Hippocampal formation (tissue), 2 donors: ENCODE measurements around the gene SPRED3.
"Not testable (repeated sequence)": the region's sequence is repeated elsewhere in the genome, so short reads cannot be mapped to it uniquely, and the experiment has no call there.

ENCODE experiments used
- DNase-seq, 2 donors: peaks; one replicate each; lab custom pipeline; 2025; lab: John Stamatoyannopoulos, UW

The SPRED3 gene

DNA sequence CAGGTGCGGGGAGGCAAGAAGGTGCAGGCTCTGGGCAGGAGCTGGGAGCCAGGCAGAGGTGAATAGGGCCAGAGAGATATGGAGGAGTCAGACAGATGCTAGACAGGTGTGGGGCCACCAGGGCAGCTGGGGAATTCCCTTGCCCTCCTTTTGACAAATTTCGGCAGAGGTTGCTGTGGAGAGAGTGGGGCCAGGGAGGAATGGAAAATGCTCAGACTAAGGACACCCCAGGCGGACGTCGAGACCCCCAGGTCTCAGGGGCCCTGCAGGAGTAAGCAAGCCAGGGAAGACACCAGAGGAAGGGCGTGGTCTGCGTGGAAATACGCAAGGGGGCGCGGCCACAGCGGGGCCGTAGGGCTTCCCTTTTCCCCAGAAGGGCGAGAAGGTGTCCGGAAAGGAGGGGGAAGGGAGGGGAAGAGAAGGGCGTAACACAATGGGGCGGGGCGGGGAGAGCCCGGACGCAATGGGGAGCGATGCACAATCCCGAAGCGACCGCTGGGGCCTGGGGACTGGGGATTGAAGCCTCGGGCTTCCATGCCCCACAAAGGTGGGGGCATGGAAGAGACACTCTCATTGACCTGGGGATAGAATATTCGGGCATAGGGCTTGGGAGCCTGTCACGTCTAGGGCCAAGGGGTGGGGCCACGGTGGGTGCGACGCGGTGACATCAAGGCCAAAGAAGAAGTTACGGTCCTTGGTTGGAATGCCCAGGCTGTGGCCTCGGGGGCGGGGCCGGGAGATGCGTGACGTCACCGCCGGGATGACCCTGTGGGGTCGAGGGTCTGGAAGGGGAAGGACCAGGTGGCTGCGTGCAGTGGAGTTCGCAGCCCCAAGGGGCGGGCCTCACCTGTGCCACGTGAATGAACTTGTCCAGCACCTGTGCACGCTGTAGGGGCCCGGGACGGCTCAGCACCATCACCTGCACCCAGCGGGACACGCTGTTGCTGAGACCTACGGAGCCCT, 29.3 kb downstream of the SPRED3 start:
- peak in 1 of 2 donors; percentile 10 for DNase-seq

DNA sequence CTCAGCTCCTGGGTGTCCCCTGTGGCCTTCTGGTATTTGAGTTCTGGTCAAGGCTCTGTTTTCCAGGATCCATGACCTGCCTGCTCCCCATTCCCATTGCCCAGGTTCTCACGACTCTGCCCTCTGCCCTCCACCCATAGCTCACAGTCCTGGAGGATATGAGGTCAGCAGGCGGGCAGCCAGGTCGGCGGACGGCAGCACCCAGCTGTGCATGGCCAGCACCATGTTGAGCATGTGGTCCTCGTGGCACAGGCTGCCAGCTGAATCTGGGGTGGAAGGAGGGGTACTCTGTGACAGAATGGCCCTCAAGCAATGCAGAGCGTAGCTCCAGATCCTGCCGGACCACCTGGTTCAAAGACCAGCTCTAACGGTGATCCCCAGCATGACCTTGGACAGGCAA, 32.4 kb downstream of the SPRED3 start:
- no peak for DNase-seq

DNA sequence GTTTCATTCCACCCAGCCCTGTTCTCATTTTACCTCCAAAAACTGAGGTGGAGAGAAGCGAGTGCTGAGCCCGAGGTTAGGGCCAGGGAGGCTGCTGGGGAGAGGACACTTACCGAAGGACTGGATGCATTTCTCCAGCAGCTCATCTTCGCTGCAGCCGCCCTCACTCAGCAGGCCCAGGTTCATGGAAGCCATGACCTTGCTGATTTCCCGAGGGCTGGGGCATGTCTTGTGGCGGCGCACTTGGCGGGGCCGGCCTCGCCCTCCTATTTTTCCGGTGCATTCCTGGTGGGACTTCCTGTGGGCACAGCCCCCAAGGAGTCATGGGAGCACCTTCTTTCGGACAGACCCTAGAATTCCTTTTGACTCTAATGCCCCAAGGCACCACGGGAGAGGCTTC, 33.4 kb downstream of the SPRED3 start:
- no peak for DNase-seq

DNA sequence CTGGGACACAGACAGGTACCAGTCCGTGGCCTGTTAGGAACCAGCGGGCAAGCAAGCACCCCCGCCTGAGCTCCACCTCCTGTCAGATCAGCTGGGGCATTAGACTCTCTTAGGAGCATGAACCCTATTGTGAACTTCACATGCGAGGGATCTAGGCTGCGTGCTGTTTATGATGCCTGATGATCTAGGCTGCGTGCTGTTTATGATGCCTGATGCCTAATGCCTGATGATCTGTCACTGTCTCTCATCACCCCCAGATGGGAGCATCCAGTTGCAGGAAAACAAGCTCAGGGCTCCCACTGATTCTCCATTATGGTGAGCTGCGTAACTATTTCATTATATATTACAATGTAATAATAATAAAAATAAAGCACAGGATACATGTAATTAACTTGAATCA, 33.9 kb downstream of the SPRED3 start:
- no peak for DNase-seq

DNA sequence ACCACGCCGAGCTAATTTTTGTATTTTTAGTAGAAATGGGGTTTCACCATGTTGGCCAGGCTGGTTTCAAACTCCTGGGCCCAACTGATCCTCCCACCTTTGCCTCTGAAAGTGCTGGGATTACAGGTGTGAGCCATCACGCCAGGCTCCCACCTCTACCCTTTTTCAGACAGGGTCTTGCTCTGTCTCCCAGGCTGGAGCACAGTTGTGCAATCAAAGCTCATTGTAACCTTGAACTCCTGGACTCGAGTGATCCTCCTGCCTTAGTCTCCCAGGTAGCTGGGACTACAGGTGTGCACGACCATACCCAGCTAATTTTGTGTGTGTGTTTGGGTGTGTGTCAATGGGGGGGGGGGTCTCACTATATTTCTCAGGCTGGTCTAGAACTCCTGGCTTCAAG, 35.8 kb downstream of the SPRED3 start:
- no peak for DNase-seq

DNA sequence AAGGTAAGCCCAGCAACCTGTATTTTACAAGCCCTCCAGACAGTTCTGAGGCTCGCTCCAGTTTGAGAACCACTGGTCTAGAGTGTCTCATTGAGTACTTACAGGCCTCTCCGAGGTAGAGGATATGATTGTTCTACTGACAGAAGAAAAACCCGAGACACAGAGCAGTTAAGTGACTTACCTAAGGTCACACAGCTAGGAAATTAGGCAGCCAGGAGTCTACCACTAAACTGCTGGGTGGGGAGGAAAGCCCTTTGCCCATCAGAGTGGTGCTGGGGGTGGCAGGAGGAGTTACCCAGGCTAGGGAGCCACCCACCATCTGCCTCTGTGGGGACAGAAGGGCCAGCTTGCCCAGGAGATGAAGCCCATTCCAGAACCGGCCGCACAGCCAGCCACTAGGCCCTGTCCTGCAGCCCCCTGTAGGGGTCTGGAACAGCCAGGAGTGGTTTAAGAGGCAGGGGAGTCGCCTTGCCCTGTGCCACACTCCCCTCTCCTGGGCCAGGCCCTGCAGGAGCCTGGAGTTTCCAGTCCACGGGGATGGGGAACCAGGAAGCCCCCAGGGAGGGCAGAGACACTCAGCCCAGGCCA, 36.8 kb downstream of the SPRED3 start:
- DNase-seq = no peak

DNA sequence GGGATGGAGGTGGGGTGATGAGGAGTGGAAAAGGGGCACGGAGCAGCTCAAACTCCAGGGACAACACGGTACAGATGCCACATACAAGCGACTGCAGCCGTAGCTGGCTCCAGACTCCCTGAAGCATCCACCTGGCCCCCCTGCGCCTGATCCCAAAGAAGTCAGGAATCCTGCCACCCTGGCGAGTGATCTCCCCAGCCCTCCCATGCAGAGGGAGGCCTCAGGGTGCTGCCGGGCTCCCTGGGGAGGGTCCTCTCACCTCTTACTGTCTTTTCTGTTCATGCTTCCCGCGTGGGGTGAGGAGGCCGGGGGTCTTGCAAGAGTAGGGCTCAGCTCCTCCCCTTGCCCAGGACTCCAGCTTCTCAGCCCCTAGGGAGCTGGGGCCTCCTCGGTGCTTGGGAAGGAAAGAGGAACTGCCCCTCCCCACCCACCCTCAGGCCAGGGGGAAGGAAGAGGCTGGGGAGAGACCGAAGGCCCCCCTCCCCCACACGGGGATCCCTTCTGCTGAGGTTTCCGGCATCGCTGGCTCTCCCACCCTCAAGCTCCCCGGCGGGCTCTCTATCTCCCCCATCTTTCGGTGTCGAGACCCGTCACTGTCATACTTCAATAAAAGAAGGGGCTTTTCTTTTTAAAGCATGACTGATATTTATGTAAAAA, 37.4 kb downstream of the SPRED3 start, which contains the start of gene RASGRP4:
TSS of gene RASGRP4 (minus strand) at position 410 of the 657 bp plus-strand sequence. CDS start at position 282, 128 bp downstream.
- DNase-seq = peak in 1 of 2 donors; percentile 15

DNA sequence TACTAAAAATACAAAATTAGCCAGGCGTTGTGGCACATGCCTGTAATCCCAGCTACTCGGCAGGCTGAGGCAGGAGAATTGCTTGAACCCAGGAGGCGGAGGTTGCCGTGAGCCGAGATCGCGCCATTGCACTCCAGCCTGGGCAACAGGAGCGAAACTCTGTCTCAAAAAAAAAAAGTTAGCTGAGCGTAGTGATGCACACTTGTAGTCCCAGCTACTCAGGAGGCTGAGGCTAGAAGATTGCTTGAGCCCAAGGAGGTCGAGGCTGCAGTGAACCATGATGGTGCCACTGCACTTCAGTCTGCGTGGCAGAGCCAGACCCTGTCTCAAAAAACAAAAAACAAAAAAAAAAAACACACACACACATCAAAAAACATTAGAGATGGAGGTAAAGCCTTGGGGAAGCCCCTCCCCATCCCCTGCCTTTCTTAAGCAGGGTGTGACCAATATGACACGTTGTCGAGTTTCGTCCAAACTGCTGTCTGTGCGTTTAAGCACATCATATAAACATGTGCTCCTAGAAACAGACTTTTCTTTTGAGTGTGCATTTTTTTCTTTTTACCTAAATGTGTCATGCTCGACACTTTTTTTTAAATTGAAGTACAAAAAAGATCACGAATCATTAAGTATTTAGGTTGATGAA, 38.7 kb downstream of the SPRED3 start:
- not testable (repeated sequence) for DNase-seq

DNA sequence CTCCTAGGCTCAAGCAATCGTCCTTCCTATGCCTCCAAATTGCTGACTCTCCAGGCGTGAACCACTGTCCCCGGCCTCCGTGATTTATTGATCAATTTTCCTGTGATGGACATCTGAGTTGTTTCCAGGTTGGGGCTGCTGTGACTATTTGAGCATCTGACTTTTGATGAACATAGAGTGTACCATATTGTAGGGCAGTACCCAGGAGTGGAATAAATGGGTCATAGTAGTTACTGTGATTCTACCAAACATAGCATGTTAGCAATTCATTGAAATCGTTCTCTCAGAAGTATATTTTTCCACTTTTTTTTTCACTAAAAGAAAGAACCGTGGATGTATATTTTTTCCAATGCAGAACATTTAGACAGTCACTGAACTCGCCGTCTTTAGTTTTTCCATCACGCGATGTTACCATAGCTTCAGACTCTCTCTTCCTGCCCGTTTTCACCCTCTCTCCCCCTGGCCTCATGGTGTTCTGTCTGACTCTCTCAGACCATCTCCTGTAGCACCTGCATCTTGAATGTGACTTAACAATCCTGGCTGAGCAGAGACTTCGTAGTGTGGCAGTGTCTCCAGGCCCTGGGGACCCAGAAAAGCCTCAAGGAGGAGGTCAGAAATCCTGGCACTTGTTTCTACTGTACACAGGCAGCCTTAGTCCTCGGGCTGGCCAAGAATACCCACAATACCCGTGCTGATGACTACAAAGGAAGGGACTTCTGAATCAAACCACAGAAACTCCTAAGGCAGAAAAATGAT, 40.7 kb downstream of the SPRED3 start:
- DNase-seq = no peak

DNA sequence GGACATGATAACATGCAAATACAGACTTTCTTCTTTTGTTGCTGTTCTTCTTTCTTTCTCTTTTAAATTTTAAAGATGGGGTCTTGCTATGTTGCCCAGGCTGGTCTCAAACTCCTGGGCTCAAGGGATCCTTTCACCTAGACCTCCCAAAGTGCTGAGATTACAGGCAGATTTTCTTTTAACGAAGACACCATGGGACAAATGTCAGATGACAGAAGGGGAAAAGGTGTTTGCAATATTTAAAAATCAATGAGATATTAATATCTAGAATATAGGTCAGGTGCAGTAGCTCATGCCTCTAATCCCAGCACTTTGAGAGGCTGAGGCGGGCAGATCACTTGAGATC, 41.3 kb downstream of the SPRED3 start:
- no peak for DNase-seq

DNA sequence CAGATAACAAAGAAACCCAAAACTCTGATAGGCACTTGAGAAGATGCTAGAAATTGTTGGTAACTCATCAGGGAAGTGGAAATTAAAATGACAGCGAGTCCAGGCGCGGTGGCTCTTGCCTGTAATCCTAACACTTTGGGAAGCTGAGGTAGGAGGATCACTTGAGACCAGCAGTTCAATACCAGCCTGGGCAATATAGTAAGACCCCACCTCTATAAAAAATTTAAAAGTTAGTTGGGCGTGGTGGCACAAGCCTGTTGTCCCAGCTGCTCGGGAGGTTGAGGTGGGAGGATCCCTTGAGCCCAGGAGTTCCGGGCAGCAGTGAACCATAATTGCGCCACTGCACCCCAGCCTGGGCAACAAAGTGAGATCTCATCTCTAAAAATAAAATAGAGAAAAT, 42.4 kb downstream of the SPRED3 start:
- DNase-seq = no peak

DNA sequence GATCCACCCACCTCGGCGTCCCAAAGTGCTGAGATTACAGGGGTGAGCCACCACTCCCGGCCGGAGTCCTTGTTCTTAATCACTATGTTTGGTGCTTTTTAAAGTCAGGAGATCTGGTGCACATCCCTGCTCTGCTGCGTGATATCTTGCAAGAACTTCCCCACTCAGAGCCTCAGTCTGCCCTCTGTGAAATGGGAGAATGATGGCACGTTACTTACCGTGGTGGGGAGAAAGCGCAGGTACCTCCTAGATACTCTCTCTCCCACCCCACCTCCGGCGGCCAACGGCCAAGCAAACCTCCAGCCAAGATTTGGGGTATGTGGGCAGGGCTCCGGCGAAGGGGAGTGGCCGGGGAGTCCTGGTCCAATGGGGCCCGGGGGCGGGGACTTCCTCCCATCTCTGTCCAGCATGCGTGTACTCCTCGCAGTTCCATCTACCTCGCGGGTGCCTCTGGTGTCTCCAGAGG, 44.8 kb downstream of the SPRED3 start, which contains the start of gene RYR1:
TSS of gene RYR1 (plus strand) at position 424 of the 466 bp plus-strand sequence. CDS start 139 bp downstream, outside the sequence.
- peak in 1 of 2 donors; percentile 54 for DNase-seq

DNA sequence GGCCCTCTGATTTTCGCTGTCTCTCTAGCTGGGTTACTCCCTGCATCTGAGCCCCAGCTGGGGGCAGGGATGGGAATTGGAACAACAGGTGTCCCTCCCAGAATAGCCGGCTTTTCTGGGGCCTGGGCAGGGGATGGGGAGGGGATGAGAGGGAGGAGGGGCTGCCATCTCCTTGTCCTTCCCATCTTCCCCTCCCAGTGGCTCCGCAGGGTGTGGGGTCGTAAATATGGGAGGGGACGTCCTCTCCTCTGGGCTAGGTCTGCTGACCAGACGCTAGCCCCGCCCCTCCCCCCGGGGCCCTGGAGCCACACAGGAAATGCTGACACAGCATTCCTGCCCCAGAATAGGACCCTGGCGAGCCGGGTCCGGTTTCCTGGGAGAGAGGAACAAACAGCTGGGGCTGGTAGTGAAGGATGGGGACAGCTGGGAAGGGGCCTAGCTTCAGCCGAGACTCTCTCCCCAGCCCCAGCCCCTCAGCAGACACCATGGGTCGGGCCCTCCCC, 46.1 kb downstream of the SPRED3 start:
- DNase-seq = peak in 1 of 2 donors; percentile 60

DNA sequence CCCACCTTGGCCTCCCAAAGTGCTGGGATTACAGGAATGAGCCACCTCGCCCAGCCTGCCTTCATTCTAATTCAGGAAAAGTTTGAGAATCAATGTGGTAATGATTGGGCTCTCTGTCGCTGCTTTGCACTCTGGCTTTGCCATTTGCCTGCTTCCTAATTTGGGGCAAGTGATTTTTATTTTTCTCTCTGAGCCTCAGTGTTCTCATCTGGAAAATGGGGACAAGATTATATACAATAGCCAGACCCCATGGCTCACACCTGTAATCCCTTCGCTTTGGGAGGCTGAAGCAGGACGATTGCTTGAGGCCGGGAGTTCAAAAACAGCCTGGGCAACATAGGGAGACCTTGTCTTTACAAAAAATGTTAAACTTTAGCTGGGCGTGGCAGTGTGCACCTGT, 48.8 kb downstream of the SPRED3 start:
- DNase-seq = no peak

DNA sequence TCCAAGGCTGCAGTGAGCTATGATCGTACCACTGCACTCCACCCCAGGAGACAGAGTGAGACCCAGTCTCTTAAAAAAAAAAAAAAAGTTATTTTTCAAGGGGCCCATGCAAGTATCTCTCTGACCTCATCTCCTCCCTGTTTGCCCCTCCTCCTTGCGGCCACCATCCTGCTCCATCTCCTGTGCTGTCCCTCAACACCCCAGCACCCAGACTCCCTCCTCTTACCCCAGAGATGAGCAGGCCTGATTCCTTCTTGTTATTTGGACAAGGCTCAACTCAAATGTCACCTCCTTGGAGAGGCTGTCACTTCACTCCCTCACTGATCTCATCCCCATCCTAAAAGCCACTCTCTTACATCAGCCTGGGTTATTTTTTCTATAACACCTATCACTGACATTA, 49.4 kb downstream of the SPRED3 start:
- no peak for DNase-seq

DNA sequence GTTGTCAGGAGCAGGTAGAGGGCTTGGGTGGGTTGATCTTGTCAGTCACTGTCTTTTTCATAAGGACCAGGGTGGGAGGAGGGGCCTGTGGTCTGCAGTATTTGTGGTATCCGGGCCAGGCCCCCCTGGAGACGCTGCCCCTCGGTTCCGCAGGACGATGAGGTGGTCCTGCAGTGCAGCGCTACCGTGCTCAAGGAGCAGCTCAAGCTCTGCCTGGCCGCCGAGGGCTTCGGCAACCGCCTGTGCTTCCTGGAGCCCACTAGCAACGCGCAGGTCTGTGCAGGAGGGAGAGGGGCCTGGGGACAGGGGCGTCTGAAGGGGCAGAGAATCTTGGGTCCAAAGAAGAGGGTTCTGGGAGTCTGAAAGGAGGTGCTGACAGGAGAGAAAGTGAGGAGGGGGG, 52.1 kb downstream of the SPRED3 start:
- no peak for DNase-seq

DNA sequence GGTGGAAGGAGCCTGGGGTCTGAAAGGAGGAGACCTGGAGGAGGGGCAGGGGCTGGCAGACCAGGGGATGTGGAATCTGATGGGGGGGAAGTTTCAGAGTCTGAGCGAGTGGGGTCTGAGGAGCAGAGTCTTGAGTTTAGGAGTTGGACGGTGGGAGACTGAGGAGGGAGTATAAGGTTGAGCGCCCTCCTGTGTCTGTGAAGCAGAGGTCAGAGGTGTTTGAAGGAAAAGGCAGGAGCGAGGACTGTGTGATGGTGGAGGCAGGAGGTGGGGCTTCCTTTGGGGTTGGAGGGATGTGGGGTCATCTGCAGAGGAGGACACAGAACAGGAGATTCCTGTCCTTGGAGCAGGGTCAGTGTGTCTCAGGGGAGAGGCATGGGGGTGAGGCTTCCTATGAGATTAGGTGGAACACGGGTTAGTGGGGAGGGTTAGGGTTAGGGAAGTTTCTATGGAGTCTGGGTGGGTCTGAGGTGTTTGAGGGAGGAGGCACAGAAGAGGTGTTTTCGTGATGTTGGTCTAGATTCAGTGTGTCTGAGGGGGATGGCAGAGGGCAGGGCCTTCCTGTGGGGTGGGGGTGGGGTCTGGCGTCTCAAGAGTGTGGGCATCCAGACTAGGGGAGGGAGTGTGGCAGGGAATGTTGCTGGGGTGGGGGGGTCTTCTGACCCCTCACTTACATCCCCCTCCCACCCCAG, 53.3 kb downstream of the SPRED3 start:
- no peak for DNase-seq

DNA sequence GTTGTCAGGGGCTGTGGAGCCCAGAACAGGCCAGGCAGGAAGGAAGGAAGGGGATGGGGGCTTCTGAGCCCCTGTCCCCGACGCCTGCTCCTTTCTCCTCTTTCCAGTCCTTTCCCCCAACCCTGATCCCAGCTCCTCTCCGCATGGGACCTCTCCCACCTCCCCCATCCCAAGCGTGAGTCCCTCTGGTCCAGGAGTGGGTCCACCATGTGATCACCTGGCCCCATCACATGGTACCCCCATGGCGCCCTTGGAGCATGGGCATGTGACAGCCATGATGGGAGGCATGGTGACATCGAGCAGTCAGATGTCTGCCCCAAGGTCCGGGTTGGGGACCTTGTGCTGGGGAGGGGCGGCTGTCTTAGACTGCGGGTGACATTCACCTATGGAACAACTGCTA, 54.2 kb downstream of the SPRED3 start:
- no peak for DNase-seq

DNA sequence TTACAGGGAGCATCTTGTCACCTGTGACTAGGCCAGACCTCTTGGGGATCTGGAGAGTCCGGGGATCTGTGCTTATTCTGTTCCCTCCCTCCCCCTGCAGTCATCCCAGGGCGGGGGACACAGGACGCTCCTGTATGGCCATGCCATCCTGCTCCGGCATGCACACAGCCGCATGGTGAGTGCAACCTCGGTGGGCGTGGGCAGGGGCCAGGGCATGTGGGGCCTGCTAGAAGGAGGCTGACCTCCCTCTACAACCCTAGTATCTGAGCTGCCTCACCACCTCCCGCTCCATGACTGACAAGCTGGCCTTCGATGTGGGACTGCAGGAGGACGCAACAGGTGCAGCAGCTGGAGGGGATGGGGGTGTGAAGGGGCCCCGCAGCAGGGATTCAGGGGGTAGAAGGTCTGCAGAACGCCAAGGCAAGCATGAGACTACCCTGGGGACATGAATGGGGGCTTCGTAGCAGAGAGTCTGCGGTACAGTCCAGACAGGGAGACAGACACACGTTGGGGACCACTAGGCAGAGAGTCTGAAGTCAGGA, 55.0 kb downstream of the SPRED3 start:
- DNase-seq = no peak

DNA sequence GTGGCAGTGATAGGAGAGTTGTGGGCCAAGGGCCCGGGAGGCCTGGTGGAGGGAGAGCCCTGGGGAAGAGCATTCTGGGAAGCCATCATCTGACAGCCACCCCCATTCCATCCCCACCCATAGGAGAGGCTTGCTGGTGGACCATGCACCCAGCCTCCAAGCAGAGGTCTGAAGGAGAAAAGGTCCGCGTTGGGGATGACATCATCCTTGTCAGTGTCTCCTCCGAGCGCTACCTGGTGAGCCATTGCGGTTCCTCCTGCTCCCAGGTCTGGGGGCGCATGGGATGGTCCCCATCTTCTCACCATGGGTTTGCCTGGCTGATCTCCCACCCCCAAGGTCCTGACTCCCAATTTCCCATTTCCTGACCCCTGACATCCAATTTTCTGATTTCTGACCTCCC, 55.5 kb downstream of the SPRED3 start:
- DNase-seq = no peak
